Dedifferentiated amniotic fluid mesenchymal stem cell (primary cell): ENCODE measurements around the gene SLC6A17.

Experiments used
- DNase-seq: peaks from one replicate; pipeline ENCODE4 v3.0.0-alpha.2; 2016; ENCODE audit errors: extremely low spot score

Gene SLC6A17

GRCh38 chr1:110135246-110135645, 15.0 kb upstream of the SLC6A17 start:
- DNase-seq: no peak

GRCh38 chr1:110135666-110136065, 14.6 kb upstream of the SLC6A17 start:
- DNase-seq: no peak

- no peak for DNase-seq
These were observed 13.4 kb upstream of the SLC6A17 start for GRCh38 chr1:110136911-110137310.

GRCh38 chr1:110138956-110139355, 11.3 kb upstream of the SLC6A17 start:
- no peak for DNase-seq

- DNase-seq: no peak
These were observed 5.9 kb upstream of the SLC6A17 start for GRCh38 chr1:110144366-110144765.

GRCh38 chr1:110148961-110149360, 1.3 kb upstream of the SLC6A17 start:
- DNase-seq: no peak

GRCh38 chr1:110151175-110151669, 928 bp downstream of the SLC6A17 start:
- DNase-seq: no peak

GRCh38 chr1:110152133-110152785, 2.0 kb downstream of the SLC6A17 start:
- DNase-seq: no peak

GRCh38 chr1:110153407-110153950, 3.2 kb downstream of the SLC6A17 start:
- no peak for DNase-seq

- no peak for DNase-seq
These were observed 5.7 kb downstream of the SLC6A17 start for GRCh38 chr1:110155878-110156522.

- no peak for DNase-seq
These were observed 8.0 kb downstream of the SLC6A17 start for GRCh38 chr1:110158261-110158660.

GRCh38 chr1:110159168-110159567, 8.9 kb downstream of the SLC6A17 start:
- no peak for DNase-seq

GRCh38 chr1:110160538-110161100, 10.3 kb downstream of the SLC6A17 start:
- no peak for DNase-seq

GRCh38 chr1:110161165-110161564, 10.9 kb downstream of the SLC6A17 start:
- no peak for DNase-seq

- DNase-seq: no peak
These were observed 11.6 kb downstream of the SLC6A17 start for GRCh38 chr1:110161849-110162248.

GRCh38 chr1:110163591-110163990, 13.3 kb downstream of the SLC6A17 start:
- no peak for DNase-seq

- DNase-seq: no peak
These were observed 14.5 kb downstream of the SLC6A17 start for GRCh38 chr1:110164725-110165350.

GRCh38 chr1:110165761-110166231, 15.5 kb downstream of the SLC6A17 start:
- no peak for DNase-seq

- no peak for DNase-seq
These were observed 16.6 kb downstream of the SLC6A17 start for GRCh38 chr1:110166861-110167260.

GRCh38 chr1:110170766-110171733, 20.8 kb downstream of the SLC6A17 start:
- no peak for DNase-seq

GRCh38 chr1:110172001-110172400, 21.7 kb downstream of the SLC6A17 start:
- no peak for DNase-seq
